Globus pallidus (tissue), 1 donor: Measurements from ENCODE around the gene GRK4.
A peak's percentile ranks its signal among the peaks of the same experiment; 100 is the strongest.
"Not testable (repeated sequence)": the region's sequence is repeated elsewhere in the genome, so short reads cannot be mapped to it uniquely, and the experiment has no call there.

Source experiments
- DNase-seq: peaks from one replicate; pipeline ENCODE4 v3.0.0-alpha.2; 2015; ENCODE audit warnings: low spot score

GRK4 gene

DNA sequence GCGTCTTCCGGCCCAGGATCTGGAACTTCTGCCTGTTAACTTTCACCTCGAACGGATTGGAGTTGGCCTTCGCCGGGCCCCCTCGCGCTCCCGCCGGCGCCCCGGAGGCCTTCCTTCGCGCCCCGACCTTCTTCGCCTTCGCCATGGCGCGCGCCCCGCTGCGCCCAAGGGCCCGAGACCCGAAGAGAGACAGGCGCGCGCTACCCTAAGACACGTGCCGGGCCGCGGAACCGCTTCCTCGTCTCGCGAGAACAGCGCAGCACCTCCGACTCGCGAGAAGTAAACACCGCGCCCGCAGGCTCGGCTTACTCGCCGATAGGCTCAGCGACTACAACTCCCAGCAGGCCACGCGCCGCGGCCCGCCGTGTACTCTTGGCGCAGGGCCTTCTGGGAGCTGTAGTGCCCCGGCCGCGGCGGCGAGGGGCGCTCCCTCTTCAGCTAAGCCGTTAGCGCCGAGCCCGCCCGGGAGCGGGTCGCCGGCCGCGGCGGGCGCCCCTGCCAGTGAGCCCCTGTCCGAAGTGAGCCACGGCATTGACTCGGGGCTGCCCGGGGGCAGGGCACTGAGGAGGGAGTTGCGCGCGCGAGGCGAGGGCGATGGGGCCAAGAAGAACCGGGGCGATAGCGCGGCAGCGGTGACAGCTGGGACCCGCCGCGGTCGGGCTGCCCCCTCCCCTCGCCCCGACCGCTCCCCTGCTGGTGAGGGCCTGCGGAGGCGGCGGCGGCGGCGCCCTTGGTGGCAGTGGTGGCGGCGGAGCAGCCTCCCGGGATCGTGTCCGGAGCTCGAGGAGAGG lies at the start of gene GRK4, which contains the start of gene NOP14:
Gene GRK4, plus strand, starts transcription at position 397 of the 791 bp plus-strand sequence. CDS start 500 bp downstream, outside the sequence.
Gene NOP14, minus strand, starts transcription at position 232 of the 791 bp plus-strand sequence. Its CDS starts 87 bp downstream, at position 145.
- peak; percentile 97 for DNase-seq

DNA sequence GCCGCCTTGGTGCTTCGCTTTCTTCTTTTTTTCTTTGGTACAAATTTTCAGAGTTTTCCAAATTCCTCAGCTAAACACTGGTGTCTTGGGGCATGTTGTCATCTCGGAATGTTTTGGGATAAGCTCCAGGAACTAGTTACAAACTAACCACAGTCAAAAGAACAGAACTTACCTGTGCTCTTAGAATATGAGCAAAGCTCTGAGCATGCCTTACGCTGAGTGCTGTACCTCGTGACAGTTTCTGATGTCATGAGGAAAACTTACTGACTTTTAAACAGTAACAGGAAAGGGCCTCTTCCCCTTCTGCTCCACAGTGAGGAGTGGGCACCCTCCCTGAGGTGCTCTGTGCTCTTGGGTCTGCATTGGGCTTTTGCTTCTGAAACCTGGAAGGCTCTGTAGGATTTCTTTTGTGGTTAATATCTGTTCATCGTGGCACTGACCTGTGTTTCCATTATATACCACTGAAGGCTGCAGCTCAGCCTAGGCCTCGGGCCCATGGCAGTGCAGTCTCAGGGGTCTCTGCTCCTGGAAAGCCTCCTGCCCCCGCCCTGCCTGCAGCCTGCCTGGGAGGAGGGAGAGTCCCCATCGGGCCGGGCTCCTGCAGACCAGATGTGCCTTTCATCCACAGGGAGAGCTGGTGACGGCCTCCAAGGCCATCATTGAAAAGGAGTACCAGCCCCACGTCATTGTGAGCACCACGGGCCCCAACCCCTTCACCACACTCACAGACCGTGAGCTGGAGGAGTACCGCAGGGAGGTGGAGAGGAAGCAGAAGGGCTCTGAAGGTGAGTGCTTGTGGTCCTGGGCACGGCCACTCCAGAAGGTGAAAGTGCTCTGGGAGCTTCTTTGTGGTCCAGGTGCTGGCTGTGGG lies 48.9 kb upstream of the GRK4 start:
- no peak for DNase-seq

DNA sequence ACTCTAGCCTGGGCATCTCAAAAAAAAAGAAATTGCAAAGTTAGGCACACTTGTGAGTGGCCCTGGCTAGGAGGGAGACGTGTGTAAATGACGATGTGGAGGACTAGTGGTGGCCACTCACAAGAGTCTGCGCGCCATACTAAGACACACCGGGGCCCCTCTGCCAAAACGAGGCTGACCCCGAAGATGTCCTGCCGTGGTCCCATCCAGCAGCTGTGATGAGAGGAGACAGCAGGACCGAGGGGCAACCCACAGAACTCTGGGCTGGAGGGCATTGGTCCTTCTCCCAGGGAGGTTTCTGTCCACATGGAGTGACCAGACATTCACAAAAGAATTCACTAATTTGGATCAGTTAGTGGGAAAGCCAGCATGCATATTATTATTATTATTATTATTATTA lies 47.6 kb upstream of the GRK4 start:
- DNase-seq = no peak

DNA sequence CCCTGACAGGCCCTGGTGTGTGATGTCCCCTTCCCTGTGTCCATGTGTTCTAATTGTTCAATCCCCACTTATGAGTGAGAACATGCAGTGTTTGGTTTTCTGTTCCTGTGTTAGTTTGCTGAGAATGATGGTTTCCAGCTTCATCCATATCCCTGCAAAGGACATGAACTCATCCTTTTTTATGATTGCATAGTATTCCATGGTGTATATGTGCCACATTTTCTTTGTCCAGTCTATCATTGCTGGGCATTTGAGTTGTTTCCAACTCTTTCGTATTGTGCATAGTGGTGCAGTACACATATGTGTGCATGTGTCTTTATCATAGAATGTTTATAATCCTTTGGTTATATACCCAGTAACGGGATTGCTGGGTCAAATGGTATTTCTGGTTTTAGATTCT lies 46.7 kb upstream of the GRK4 start:
- DNase-seq = not testable (repeated sequence)

DNA sequence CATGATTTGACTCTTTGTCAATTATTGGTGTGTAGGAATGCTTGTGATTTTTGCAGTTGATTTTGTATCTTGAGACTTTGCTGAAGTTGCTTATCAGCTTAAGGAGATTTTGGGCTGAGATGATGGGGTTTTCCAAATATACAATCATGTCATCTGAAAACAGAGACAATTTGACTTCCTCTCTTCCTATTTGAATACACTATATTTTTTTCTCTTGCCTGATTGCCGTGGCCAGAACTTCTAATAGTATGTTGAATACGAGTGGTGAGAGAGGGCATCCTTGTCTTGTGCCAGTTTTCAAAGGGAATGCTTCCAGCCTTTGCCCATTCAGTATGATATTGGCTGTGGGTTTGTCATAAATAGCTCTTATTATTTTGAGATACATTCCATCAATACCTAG lies 45.1 kb upstream of the GRK4 start:
- DNase-seq = not testable (repeated sequence)

DNA sequence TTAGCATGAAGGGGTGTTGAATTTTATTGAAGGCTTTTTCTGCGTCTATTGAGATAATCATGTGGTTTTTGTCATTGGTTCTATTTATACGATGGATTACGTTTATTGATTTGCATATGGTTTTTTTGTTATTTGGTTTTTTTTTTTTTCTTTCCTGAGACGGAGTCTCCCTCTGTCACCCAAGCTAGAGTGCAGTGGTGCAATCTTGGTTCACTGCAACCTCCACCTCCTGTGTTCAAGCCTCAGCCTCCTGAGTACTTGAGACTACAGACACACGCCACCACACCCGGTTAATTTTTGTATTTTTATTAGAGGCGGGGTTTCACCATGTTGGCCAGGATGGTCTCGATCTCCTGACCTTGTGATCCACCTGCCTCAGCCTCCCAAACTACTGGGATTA lies 44.7 kb upstream of the GRK4 start:
- DNase-seq = not testable (repeated sequence)

DNA sequence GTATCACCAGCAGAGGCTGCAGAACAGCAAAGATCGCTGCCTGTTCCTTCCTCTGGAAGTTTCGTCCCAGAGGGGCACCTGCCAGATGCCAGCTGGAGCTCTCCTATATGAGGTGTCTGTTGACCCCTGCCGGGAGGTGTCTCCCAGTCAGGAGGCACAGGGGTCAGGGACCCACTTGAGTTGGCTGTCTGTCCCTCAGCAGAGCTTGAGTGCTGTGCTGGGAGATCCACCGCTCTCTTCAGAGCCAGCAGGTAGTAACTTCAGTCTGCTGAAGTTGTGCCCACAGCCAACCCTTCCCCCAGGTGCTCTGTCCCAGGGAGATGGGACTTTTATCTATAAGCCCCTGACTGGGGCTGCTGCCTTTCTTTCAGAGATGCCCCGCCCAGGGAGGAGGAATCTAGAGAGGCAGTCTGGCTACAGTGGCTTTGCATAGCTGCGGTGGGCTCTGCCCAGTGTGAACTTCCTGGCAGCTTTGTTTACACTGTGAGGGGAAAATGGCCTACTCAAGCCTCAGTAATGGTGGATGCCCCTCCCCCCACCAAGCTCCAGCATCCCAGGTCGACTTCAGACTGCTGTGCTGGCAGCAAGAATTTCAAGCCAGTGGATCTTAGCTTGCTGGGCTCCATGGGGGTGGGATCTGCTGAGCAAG lies 40.8 kb upstream of the GRK4 start:
- DNase-seq = not testable (repeated sequence)

DNA sequence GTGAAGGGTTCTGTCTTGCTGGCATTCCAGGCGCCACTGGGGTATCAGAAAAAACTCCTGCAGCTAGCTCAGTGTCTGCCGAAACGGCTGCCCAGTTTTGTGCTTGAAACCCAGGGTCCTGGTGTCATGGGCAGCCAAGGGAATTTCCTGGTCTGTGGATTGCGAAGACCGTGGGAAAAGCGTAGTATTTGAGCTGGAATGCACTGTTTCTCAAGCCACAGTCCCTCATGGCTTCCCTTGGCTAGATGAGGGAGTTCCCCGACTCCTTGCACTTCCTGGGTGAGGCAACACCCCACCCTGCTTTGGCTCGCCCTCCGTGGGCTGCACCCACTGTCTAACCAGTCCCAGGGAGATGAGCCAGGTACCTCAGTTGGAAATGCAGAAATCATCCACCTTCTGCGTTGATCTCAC lies 40.2 kb upstream of the GRK4 start:
- no peak for DNase-seq

DNA sequence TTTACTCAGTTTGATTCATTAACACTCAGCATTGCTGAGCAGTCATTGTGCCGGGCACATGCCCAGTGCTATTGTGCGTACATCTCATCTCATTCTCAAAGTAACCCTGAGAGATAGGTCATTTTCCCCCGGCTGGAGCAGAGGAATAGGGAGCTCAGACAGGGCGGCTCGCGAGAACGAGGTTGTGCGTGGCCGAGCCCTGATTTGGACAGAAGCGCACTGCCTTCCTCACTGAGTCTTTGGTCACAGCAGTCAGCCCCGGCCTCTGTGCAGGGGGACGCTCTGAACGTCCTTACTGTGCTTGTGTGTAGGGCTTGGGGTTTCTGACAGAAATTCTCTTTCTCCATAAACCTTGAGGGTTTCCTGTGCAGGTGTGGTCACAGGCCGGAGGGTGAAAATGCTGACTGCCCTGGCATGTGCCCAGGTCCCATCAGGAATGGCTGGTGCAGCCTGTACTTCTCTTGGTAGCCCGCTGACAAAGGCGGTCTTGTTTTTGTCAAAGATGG lies 39.6 kb upstream of the GRK4 start:
- DNase-seq = no peak

DNA sequence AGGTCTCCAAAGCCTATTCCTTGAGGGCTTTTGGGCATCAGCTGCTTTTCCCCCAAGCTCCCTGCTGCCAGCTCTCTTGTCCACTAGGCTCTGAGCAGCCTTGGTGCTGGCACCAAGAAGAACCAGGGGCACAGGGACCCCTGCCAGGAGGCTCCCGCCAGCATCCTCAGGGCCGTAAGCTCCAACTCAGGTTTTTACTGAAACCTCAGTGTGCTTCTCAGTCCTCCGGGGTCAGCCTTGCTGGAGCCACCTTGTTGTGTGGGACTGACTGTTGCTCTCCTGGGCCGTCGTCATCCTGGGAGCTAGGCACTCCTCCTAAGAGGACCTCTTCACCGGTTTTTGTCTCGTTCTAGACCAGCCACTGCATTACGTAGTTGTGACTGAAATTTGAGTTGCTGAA lies 39.1 kb upstream of the GRK4 start:
- no peak for DNase-seq

DNA sequence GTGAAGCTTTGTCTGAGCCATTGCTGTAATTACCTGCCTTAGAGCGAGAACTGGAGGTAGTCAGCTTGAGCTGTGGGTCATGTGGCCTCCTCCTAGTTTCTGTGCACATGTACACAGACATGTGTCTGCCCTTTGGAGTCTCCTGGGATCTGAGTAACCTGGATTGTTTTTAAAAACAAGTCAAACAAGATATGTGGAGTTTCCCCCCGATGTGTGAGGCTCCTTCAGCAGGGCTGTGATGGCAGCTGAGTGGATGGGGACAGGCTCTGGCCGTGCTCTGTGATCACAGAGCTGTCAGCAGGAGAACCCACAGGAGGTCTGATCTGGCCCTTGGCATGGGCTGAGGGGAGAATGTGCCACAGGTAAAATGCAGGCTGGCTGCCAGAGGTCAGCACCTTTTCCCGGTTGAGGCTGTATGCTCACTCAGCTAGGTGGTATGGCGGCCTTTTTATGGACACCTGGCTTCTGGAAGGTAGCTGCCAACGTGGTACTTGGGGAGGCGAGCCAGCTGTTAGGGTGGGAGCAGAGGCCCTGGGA lies 38.5 kb upstream of the GRK4 start:
- DNase-seq = no peak

DNA sequence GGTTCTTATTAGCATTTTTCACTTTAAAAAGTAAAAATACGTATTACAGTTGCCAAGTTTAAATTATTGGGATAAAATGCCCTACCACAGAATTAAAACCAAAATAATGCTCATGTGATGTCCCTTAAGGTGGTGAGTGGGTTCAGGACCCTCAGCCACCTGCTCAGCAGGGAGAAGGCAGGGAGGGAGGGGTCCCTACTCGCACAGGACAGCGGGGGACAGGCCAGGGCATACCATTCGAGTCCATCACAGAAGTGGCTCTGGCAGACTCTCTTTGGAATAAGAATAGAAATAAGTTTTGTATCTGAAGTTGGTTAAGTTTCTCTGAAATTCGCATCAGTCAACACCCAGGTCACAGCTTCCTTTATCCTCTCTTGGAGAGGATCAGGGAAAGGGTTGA lies 37.9 kb upstream of the GRK4 start:
- no peak for DNase-seq

DNA sequence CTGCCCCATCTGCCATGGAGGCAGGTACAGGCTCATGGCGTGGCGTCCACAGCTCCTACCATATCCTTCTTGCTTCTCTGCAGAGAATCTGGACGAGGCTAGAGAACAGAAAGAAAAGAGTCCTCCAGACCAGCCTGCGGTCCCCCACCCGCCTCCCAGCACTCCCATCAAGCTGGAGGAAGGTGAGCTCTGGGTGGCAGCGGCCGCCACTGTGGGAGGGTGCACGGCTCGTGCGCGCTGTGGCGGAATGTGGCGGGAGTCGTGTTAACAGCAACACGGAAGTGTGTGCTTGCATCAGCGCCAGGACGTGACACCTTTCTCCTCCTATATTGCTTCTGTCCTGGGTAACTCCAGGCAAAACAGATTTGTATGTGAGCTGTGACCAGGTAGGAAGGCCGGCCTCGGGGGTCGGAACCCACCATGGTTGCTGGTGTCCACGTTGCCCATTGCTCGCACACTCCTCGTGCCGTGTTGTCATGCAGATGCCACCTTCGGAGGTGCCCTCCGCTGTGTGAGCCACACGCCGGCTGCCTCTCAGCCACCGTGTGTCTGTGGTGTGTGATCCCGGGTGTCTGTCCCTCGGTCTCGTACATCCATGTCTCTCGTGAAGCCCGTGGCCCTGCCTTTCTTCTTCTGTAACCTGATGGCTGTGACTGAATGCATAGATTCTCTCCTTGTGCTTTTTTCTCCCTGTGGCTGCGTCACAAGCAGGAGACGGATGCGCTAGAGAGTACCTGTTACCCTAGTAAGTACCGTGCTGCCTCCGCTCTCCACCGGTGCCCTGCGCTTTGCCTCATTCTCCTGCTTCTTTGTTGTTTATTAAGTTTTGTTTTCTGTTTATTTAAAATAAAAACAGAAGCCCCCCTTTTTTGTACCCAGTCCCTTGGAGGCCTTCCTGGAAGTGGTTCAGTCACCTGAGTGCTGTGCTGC lies 37.2 kb upstream of the GRK4 start:
- DNase-seq = no peak

DNA sequence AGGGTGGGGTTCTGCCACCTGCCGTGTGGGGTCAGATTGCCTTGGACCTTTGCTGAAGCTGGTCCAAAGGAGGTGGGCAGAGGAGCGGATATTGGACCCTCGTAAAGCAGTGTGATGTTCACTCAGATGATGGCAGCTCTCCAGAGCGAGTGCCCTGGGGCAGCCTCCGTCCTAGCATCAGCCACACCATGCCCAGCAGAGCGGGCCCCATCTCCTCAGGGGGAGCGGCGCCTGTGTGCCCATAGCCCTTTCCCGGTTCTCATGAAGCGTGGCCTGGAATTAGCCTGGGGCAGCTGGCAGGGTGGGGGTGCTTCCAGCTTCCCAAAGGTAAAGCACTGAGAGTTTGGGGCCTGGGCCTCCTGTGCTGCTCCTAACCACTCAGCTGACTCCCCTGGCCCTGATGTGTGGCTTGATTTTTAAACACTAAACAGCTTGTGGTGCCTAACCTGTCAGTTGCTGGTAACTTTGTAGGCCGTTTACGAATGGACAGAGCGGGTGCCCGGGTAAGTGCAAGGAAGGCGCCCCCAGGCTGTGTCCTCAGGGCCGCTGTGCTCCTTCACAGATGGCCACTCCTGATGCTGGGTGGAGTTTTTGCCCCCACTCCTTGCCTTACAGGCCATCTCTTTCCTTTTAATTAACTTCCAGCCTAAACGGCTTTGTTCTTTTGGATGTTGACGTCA lies 36.2 kb upstream of the GRK4 start:
- no peak for DNase-seq

DNA sequence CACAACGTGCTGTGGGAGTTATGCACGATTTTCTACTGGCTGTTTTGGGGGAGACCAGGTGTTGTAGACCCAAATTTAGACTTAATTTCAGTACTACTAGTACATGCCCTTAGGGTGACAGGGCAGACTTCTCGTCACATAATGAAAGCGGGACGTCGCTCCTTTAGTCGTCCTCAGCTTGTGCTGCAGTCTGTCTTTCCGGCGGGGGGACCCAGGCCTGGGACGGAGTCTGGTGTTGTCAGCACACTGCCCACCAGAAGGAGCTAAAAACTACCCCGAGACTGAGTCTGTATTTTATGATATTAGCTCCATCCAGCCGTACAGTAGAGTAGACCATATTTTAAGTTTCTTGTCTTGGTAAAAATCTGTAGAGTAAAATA lies 35.7 kb upstream of the GRK4 start:
- DNase-seq = no peak

DNA sequence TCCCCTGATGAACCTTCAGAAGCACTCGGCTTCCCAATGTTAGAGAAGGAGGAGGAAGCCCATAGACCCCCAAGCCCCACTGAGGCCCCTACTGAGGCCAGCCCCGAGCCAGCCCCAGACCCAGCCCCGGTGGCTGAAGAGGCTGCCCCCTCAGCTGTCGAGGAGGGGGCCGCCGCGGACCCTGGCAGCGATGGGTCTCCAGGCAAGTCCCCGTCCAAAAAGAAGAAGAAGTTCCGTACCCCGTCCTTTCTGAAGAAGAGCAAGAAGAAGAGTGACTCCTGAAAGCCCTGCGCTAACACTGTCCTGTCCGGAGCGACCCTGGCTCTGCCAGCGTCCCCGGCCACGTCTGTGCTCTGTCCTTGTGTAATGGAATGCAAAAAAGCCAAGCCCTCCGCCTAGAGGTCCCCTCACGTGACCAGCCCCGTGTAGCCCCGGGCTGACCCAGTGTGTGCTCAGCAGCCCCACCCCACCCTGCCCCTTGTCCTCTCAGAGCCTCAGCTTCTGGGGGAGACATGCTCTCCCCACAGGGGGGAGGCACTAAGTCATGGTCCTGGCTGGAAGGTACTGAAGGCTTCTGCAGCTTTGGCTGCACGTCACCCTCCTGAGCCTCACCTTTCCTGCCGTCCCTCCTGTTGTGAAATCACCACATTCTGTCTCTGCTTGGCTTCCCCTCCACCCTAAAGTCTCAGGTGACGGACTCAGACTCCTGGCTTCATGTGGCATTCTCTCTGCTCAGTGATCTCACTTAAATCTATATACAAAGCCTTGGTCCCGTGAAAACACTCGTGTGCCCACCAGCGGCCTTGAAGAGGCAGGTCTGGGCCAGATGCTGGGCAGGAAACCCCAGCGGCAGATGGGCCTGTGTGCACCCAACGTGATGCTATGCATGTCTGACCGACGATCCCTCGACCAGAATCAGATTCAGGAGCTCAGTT lies 34.9 kb upstream of the GRK4 start:
- DNase-seq = no peak

DNA sequence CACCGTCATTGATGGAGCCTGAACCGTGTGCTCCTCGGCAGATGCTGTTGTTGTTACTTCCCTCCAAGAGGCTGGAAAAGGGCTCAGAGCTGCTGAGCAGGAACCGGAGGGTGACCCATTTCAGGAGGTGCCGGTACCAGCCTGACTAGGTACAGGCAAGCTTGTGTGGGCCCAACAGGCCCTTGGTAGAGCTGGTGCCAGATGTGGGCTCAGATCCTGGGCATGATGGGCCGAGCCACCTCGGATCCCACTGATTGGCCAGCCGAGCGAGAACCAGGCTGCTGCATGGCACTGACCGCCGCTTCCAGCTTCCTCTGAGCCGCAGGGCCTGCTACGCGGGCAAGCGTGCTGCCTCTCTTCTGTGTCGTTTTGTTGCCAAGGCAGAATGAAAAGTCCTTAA lies 33.9 kb upstream of the GRK4 start:
- no peak for DNase-seq

DNA sequence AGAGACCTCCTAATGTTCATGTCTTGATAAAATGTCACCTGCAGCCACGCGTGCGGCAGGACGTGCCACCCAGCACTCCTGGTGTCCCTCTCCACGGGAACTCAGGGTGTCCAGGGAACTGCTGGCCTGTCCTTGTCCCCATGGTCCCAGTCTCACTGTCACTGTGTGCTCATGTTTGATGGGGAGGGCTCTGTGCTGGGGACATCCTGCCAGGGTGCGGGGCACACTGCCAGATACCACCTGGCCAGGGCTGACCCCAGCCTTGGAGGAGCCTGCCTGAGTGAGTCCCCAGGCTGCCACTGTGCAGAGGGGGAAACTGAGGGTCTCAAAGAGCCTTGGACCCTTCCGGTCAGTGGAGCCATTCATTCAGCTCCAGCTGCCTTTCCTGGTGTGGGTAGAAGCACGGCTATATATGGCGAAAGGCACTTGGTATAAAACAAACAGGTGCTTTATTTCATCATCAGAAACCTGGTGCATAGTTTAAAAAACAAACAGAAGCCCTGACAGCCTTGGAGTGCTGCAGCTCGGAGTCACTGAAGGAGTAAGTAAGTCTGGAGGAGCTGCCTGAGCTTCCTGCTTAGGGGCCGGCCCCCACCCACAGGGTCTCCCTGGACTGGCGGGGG lies 33.1 kb upstream of the GRK4 start:
- no peak for DNase-seq
